ENCODE data around the gene IGF2BP3.

IGF2BP3 gene

DNA sequence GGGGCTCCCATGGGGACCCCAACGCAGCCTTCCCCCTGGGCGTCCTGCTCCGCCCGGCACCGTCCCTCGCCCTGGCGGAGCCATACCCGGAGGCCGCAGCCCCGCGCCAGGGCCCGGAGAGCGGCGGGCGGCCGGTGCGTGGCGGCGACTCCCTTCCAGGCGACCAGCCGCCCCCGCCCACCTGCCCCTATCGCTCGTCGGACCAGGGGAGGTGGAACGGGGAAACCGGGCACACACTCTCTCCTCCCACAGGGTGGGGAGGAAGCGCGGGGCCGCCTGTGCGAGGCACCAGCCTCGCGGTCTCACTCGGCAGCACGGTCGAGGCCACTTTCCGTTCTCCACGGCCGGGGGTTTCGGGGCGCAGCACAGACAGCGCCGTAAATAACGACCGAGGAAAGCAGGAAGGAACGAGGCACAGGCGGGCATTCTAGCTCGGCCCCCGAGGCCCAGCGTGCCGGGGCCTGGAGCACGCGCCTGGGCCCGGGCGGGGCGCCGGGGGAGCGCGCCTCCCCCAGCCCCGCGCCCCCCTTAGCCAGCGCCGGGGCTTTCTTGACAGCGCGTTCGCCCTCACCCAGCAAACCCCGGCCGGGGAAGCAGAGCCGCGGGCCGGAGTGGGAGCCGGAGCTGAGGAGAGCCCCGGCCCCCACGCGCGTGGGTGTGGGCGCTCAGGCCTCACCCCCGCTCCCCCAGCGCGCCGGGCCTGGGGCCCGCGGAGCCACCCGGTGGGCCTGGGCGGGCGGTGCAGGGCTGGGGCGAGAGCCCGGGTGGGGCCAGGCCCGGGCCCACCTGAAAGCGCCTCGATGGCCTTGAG, 936 bp downstream of the IGF2BP3 start:
- H3K4me3 Mint-ChIP-seq: peak overlapping the region; percentile 96 to 100 (median 99)
- peaks cover 8% of the 10 kb centered on the region for H3K36me3 Mint-ChIP-seq (ENCODE audit: low read depth)
- no peaks in the 10 kb centered on the region for H3K9me3 Mint-ChIP-seq
- peak overlapping the region; percentile 95 to 99 (median 96) for H3K27ac Mint-ChIP-seq
- TF ChIP-seq, protein P1, sequence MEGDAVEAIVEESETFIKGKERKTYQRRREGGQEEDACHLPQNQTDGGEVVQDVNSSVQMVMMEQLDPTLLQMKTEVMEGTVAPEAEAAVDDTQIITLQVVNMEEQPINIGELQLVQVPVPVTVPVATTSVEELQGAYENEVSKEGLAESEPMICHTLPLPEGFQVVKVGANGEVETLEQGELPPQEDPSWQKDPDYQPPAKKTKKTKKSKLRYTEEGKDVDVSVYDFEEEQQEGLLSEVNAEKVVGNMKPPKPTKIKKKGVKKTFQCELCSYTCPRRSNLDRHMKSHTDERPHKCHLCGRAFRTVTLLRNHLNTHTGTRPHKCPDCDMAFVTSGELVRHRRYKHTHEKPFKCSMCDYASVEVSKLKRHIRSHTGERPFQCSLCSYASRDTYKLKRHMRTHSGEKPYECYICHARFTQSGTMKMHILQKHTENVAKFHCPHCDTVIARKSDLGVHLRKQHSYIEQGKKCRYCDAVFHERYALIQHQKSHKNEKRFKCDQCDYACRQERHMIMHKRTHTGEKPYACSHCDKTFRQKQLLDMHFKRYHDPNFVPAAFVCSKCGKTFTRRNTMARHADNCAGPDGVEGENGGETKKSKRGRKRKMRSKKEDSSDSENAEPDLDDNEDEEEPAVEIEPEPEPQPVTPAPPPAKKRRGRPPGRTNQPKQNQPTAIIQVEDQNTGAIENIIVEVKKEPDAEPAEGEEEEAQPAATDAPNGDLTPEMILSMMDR (IDR thresholded peaks at IDR 0.05; ENCODE audit: unreplicated experiment in 3 of 3): peak in 2 of 3 experiments; percentile 10 to 21
- no peaks in the 10 kb centered on the region for H3K27me3 Mint-ChIP-seq (ENCODE audit: low read depth)
- H3K4me1 Mint-ChIP-seq: peaks cover 46% of the 10 kb centered on the region

DNA sequence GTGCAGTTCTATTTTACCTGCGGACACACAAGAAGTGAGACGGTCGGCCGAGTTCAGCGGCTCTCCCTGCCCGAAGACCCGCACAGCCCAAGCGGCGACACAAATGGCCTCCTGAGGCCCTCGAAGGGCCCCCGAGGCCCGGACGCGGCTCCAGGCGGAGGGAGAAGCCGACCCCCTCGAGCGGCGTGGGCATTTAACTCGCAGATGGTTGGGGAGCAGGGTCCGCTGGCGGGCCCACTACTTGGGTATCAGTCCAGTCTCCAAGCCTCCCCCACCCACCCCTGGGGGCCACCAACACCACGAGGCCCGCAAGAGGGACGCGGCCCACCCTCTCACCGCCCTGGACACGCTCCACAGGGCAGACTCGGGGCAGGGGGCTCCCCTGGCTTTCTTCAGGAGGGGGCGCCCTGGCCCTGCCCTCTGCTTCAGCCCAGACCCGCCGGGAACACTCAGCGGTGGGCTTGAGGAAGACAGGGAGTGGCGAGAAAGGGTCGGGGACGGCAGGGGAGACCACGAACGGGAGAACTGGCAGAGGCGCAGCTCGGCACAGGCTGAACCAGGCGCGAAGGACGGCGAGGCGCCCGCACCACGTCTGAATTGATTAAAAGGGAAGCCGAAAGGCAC, 1.7 kb downstream of the IGF2BP3 start:
- TF ChIP-seq, protein P1 (IDR thresholded peaks at IDR 0.05; ENCODE audit: unreplicated experiment in 3 of 3): no peak

DNA sequence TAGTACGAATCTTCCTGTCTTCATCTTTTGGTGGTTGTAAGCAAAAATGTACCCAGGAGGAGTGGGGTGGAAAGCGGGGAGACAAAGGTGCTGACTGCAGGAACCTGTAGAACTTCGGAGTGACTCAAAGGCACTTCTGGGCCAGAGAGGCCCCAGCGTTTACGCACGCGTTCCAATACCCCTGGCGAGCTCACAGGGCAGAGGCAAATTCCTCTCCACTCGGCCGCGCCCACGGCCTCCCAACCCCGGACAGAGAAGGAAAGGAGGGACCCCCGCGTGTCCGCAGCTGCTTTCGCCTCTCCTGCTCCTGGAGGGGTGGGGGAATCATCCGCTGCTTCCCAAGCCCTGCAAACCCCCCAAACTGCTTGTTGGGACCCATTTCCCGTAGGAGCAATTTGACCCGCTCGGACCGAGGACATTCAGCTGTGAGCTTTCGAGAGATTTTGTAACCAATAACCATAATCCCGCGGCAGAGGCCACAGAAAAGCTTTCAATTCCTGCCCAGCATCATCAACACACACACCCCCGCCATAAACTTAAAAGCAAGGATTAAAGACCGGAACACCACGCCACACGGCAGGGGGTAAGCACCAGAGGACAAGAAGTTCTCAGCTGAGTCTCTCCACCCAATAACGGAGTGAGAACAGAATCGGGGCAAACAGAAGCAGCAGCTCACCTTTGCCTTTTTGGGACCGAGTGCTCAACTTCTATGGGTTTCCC, 2.3 kb downstream of the IGF2BP3 start:
- no peaks in the 10 kb centered on the region for H3K27me3 Mint-ChIP-seq (ENCODE audit: low read depth)
- no peaks in the 10 kb centered on the region for H3K9me3 Mint-ChIP-seq
- H3K4me3 Mint-ChIP-seq: peak overlapping the region; percentile 96 to 100 (median 99)
- H3K36me3 Mint-ChIP-seq (ENCODE audit: low read depth): peaks cover 11% of the 10 kb centered on the region
- H3K27ac Mint-ChIP-seq: peak overlapping the region; percentile 89 to 98 (median 98)
- TF ChIP-seq, protein P1 (IDR thresholded peaks at IDR 0.05; ENCODE audit: unreplicated experiment in 3 of 3): no peak
- peaks cover 48% of the 10 kb centered on the region for H3K4me1 Mint-ChIP-seq

More for the DNA sequence above, 1.7 kb downstream of the IGF2BP3 start:
- peak overlapping the region; percentile 96 to 100 (median 99) for H3K4me3 Mint-ChIP-seq
- H3K27ac Mint-ChIP-seq: peak overlapping the region; percentile 89 to 98 (median 98)
- no peaks in the 10 kb centered on the region for H3K9me3 Mint-ChIP-seq
- H3K4me1 Mint-ChIP-seq: peaks cover 48% of the 10 kb centered on the region
- H3K36me3 Mint-ChIP-seq (ENCODE audit: low read depth): peaks cover 8% of the 10 kb centered on the region
- H3K27me3 Mint-ChIP-seq (ENCODE audit: low read depth): no peaks in the 10 kb centered on the region

DNA sequence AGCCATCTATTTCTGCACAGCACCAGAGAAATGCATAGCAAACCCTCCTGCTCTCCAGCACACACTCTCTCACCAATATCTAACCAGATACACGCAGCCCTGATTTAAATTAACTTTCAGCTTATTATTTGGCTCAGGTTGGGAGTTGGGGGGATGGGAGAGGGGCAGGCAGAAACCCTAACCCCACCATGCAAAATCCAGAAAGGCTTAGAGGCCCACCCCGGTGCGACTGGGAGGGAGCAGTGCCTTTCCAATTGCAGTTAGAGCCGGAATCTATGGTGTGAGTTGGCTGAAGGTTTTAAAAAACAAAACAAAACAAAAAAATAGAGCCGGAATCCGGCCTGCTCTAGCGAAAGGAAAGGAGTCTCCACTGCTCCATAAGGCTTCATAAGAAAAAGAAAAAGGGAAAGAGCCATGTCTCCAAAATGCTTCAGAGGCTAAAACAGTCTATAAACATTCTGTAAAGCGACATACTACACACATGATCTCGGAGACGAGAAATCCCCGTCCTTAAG, 2.9 kb downstream of the IGF2BP3 start:
- peak overlapping the region; percentile 96 to 100 (median 99) for H3K4me3 Mint-ChIP-seq
- TF ChIP-seq, protein P1 (IDR thresholded peaks at IDR 0.05; ENCODE audit: unreplicated experiment in 3 of 3): no peak
- peaks cover 49% of the 10 kb centered on the region for H3K4me1 Mint-ChIP-seq
- peak overlapping the region; percentile 89 to 98 (median 98) for H3K27ac Mint-ChIP-seq
- no peaks in the 10 kb centered on the region for H3K9me3 Mint-ChIP-seq
- no peaks in the 10 kb centered on the region for H3K27me3 Mint-ChIP-seq (ENCODE audit: low read depth)
- peaks cover 14% of the 10 kb centered on the region for H3K36me3 Mint-ChIP-seq (ENCODE audit: low read depth)

DNA sequence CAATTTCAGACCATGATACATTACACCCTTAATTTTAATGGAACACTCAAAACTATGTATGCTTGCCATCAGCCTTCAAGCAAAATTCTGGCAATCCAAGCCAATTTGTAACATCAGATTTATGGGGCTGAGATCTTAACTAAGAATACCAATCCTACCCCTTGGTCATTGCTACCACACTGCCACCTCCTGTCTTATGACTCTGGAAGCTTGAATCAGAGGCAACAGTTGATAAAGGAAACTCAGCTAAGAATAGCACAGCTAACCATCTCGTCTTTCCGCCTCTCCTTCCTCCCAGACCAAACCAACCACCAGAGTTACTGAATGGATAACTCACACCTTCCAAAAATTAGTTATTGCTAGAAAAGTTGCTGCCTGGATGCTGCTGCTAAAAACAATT, 7.4 kb downstream of the IGF2BP3 start:
- peaks cover 35% of the 10 kb centered on the region for H3K36me3 Mint-ChIP-seq (ENCODE audit: low read depth)

More for the DNA sequence above, 7.4 kb downstream of the IGF2BP3 start:
- H3K27me3 Mint-ChIP-seq (ENCODE audit: low read depth): no peaks in the 10 kb centered on the region
- TF ChIP-seq, protein P1 (IDR thresholded peaks at IDR 0.05; ENCODE audit: unreplicated experiment in 3 of 3): peak in 2 of 3 experiments; percentile 18 to 20
- peaks cover 45% of the 10 kb centered on the region for H3K4me1 Mint-ChIP-seq
- H3K9me3 Mint-ChIP-seq: no peaks in the 10 kb centered on the region
- H3K27ac Mint-ChIP-seq: peak overlapping the region; percentile 21 to 51 (median 22)
- peak overlapping the region in 1 of 3 experiments; percentile 10 for H3K4me3 Mint-ChIP-seq

Measured in nephron (organoid).